HG02840 (cell line): ENCODE measurements around the gene CABP7.

Experiments used
- ATAC-seq: cut with Tn5 transposase; IDR thresholded peaks from one replicate; pipeline ENCODE4 v1.9.1; 2021; ENCODE audit warnings: mild to moderate bottlenecking, moderate library complexity, moderate number of reproducible peaks; ENCODE audit not compliant: unreplicated experiment, low FRiP score

Gene CABP7

DNA sequence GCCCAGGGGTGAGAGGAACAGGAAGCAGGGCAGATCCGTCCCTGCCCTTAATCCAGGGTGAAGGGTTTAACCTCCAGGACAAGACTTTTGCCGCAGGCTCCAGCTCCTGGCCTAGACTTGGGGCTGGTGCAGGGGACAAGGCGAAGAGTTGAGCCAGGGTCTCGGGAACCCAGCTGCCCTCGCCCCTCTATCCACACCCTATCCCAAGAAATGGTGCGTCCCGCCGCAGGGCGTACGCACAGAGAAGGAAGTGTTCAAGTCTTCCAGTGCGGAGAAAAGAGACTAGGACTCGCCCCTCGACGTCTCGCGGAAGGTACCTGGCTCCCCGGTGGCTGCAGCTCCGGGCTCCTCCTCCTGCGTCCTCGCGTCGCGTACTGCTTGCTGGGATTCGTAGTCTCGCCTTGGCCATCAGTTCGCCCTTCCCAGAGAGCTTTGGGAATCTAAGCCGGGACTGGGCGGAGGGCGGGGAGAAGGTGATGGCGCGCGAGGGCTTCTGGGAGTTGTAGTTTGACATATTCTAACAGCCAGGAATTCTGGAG, 46.9 kb downstream of the CABP7 start, which contains the start of gene ZMAT5:
Gene ZMAT5 (minus strand): TSS at position 376 of the 539 bp plus-strand sequence. CDS start 18,463 bp downstream, outside the sequence.
- ATAC-seq: peak; percentile 88

DNA sequence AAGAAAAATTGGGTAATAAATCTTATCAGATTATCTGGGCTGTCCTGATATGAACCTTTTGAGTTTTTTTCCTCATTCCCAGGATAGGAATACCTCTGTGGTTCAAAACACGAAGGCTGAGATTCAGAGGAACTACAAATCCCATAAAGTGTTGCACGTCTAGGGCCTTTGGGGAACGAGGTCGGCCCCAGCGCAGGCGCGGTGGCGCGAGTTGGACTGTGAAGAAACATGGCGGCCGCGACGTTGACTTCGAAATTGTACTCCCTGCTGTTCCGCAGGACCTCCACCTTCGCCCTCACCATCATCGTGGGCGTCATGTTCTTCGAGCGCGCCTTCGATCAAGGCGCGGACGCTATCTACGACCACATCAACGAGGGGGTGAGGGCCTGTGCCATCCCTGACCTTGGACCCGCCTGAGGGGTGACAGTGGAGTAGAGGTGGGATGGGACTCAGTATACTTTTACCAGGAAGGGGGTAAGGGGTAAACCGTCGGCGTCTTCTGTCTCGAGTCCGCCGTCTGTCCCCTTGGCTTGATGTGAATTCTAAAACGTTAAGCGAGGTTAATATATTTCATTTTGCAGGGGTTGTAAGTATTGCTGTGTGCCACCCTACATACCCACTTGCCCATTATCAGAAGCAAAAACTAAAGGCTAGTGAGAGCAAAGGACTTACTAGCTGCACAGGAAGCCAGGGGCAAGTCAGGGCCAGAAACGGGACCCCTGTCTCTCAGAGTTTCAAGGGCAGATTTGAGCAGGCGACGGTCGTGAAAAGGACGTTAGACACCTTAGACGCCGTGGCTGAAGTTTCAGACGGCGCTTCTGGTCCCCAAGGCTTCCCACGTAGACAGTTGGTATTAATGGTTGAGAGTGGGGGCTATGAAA, 47.6 kb downstream of the CABP7 start, which contains the start of gene UQCR10:
Gene UQCR10 (plus strand): TSS at position 199 of the 881 bp plus-strand sequence. CDS start 30 bp downstream, at position 229.
- ATAC-seq: peak; percentile 67

DNA sequence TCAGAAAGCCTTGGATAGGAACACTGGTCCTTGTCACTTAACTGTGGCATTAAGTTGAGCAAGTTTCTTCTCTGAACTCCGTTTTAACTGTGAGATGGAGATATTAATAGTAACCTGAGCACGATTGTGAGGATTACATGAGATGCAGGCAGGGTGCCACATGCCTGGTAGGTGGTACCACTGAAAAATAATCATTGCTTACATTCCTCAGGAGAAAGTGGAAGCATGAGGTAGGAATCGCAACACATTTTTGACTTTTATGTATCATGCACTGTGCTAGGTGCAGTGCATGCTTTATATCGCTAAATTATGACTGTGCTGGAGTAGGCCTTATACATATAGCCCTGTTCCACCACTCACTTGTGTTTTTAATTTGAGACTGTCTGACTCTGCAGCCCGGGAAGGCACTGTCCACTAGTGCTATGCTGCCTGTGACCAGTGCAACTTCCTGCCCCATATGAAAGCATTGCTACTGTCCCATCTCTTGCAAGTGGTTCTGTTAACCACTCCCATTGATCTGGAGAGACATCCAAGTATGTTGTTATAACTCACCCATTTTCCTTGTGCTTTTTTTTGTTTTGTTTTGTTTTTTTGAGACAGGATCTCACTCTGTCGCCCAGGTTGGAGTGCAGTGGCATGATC, 48.4 kb downstream of the CABP7 start:
- ATAC-seq: no peak

DNA sequence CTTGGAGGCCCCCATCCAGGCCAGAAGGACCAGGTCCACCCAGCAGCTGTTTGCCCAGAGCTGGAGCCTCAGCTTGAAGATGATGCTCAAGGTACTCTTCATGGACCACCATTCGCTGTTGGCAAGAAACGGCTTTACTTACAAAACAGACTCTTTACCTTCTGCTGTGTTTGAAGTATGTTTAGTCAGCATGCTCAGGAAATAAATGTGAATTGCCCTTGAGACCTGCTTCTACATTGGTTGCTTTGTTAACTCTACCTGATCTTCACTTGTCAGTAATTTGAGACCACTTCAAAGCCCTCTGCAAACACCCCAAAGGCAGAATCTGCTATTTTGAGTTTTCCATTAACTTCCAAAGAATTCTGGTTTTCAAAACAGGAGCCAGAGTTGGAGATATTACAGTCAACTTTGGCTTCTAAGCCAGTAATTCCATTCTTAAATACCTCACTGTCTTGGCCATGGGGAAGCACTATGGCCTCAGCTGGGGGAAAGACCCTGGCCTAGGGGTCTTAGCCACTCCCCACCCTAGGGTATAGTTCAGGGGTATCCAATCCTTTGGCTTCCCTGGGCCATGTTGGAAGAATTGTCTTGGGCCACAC, 50.0 kb downstream of the CABP7 start:
- ATAC-seq: no peak

DNA sequence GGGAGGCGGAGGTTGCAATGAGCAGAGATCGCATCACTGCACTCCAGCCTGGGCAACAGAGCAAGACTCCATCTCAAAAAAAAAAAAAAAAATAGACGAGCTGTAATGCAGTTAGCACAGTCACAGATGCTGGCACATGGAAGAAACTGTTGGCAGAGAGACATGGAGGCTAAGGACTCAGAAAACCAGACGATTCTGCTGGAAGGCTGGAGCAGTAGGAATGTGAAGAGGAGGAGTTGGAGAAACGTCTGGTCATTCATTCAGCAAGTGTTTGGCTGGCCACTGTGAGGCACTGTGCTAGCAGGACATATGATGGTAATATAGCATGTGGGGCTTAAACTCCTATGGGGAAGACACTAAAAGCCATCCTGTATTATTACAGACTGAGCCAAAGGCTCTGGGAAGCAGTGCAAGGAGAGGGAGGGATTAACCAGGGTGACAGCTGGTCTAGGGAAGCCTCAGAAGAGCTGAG, 52.4 kb downstream of the CABP7 start:
- ATAC-seq: no peak

DNA sequence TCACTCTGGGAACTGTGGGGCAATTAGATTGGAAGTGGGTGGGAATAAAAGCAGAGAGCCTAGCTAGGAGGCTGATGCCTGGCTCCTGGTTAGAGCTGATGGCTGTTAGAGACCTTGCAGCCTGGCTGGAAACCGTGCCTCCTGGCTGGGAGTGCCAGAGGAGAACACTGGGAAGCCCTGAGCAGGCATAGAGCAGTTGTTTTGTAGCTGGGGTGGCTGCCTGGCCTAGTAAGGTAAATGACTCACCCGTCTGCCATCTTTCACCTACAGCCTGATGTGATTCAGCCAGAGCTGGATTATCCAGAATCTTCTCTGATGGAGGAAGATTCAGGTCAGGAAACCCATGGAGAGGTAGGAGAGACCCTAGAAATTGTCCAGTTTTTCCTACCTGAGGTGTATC, 53.4 kb downstream of the CABP7 start:
- ATAC-seq: no peak

DNA sequence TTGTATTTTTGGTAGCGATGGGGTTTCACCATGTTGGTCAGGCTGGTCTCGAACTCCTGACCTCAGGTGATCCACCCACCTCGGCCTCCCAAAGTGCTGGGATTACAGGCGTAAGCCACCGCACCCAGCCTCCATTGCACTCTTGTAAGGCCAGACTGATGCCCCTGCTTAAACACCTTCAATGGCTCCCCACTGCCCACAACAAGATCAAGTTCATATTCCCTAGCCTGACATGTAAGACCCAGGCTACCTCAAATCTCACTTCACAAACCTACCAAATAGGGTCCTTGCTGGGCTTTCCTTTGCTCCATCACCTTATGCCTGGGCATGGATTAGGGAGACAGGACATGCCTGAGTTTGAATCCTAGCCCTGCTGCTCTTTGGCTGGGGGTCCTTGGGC, 60.4 kb downstream of the CABP7 start:
- ATAC-seq: no peak

DNA sequence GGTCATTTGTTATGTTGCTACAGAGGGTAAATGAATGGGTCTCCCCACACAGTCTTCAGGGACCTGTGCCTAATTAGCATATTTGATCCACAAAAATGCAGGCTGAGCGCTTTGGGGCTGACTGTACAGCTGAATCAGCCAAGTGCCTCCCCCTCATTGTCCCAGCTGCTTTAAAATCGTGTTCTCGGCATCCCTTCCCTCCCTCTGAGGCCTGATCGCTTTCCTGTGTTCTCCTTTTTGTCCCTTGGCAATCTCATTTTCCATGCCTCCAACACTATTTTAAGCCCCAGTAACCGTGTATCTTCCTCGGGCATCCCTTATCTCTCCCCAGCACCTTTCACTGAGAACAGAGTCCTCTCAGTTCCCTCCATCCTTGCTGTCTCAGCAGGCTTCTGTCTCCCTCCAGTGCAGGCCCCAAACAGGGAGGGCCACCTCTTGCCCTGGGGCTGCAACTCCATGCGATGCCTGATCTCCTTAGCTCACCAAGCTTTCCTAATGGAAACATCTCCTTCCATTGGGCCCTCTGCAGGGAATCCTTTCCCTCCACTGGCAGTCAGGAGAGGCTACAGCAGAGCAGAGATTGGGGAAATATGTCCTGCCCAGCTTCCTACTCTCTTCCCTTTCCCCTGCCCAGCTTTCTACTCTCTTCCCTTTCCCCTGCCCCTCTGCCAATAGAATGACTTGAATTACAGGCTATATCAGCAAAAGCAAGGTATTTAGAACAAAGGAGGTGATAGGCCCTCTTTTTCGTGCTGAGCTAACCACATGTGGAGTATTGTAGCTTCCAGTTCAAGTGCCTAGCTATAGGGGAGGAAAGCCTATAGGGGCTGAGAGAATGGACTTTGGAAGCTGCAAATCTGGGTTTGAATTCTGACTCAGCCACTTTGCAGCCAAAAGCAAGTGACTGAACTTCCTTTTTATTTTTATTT, 61.2 kb downstream of the CABP7 start:
- no peak for ATAC-seq
